ENCODE measurements around the gene SLC27A5.
"Not testable (repeated sequence)": the region's sequence is repeated elsewhere in the genome, so short reads cannot be mapped to it uniquely, and the experiment has no call there.

The SLC27A5 gene

GRCh38 chr19:58471736-58472135, 40.1 kb downstream of the SLC27A5 start:
- no peak for DNase-seq (ENCODE audit: low read depth)
- H3K4me3 ChIP-seq (ENCODE audit: low read depth, low read length) = no peak overlapping the region
- TF ChIP-seq, protein P1, sequence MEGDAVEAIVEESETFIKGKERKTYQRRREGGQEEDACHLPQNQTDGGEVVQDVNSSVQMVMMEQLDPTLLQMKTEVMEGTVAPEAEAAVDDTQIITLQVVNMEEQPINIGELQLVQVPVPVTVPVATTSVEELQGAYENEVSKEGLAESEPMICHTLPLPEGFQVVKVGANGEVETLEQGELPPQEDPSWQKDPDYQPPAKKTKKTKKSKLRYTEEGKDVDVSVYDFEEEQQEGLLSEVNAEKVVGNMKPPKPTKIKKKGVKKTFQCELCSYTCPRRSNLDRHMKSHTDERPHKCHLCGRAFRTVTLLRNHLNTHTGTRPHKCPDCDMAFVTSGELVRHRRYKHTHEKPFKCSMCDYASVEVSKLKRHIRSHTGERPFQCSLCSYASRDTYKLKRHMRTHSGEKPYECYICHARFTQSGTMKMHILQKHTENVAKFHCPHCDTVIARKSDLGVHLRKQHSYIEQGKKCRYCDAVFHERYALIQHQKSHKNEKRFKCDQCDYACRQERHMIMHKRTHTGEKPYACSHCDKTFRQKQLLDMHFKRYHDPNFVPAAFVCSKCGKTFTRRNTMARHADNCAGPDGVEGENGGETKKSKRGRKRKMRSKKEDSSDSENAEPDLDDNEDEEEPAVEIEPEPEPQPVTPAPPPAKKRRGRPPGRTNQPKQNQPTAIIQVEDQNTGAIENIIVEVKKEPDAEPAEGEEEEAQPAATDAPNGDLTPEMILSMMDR (conservative IDR thresholded peaks at IDR 0.05; ENCODE audit: low read depth, low read length) = no peak

DNA sequence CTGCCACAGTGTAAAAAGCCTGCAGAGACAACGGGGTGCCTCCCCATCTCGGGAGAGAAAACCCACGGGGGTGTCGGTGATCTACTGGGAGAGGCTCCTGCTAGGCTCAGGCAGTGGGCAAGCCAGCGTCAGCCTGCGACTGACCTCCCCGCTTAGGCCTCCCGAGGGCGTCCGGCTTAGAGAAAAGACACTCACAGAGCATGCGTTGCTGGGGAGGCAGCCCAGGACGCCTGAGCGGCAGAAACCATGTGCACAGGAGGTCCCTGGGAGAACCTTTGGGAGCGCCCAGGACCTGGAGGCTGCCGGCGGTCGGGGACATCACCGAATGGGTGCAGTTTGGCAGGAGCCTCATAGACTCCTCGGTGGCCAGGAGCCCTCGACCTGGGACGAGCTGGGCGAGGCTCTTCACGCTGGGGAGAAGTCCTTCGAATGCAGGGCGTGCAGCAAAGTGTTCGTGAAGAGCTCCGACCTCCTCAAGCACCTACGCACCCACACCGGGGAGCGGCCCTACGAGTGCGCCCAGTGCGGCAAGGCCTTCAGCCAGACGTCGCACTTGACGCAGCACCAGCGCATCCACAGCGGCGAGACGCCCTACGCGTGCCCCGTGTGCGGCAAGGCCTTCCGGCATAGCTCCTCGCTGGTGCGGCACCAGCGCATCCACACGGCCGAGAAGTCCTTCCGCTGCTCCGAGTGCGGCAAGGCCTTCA, 40.8 kb downstream of the SLC27A5 start:
- H3K4me3 ChIP-seq (ENCODE audit: low read depth, low read length); DNase-seq (ENCODE audit: low read depth): not testable (repeated sequence)

DNA sequence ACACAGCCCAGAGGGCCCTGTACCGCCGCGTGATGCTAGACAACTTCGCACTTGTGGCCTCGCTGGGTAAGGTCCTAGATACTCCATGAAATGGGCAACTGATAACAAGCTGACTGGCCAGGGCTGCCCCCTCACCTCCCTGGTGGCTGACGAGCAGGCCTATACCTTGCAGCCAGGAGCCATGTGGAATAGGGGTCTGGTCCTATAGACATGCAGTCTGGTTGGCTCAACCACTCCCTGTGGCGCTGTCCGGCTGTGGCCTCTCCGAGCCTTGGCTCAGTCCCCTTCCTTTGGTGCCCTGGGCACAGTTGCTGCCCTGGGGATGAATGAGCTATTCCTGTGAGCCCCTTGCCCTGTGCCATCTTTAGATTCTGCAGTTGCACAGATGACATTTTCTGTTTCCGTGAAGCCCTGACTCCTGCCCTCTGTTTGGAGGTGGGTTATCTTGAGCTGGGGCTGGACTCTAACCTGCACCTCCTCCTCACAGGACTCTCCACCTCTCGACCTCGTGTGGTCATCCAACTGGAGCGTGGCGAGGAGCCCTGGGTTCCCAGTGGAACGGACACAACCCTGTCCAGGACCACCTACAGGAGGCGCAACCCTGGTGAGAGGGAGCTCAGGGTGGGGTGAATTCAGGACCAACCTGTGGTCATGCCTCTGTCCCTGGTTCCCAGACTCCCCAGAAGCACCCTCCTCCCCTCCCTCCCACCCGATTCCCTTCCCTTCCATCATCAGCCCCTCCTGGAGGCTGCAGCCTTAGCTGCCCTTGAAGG, 42.4 kb downstream of the SLC27A5 start:
- TF ChIP-seq, protein P1 (conservative IDR thresholded peaks at IDR 0.05; ENCODE audit: low read depth, low read length) = no peak
- DNase-seq (ENCODE audit: low read depth) = no peak

DNA sequence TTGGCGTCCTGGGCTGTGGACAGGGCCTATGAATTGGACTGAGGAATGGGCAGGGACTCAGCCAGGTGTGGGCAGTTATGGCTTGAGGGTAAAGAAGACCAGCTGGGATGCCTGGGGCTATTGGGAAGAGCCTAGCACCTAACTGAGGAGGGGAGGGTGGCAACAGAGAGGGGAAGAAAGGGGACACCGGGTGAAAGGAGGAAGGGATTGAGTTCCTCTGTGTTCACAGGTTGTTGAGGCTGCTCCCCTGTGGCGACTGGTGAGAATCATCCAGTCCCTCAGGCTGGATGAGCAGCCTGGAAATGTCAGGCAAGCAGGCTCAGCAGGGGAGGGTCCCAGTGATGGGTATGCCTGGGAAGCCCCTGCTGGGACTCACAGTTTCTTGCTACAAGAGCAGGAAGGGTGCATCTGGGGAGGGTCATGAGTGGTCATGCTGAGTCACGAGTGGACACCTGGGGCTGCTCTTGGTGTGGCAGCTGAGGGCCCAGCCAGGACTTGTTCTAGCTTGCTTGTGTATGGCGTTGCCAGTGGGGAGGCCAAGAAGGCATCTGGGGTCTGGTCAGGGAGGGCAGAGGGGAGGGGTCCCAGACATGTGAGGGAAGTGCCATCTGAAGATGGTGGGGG, 43.5 kb downstream of the SLC27A5 start:
- peak overlapping the region; percentile 33 for H3K4me3 ChIP-seq (ENCODE audit: low read depth, low read length)

More for the DNA sequence above, 42.4 kb downstream of the SLC27A5 start:
- H3K4me3 ChIP-seq (ENCODE audit: low read depth, low read length) = no peak overlapping the region

GRCh38 chr19:58466760-58467589, 44.8 kb downstream of the SLC27A5 start, which contains the start of gene ZNF324:
Gene ZNF324 (plus strand): TSS chr19:58467080. CDS start chr19:58469186, 2,106 bp downstream.
- TF ChIP-seq, protein P1 (conservative IDR thresholded peaks at IDR 0.05; ENCODE audit: low read depth, low read length) = peak; percentile 6
- H3K4me3 ChIP-seq (ENCODE audit: low read depth, low read length) = peak within 1 kb of the TSS; percentile 91
- DNase-seq (ENCODE audit: low read depth) = peak; percentile 96

More for the DNA sequence above, 43.5 kb downstream of the SLC27A5 start:
- TF ChIP-seq, protein P1 (conservative IDR thresholded peaks at IDR 0.05; ENCODE audit: low read depth, low read length) = peak; percentile 2
- peak; percentile 39 for DNase-seq (ENCODE audit: low read depth)

- peak overlapping the region; percentile 91 for H3K4me3 ChIP-seq (ENCODE audit: low read depth, low read length)
- DNase-seq (ENCODE audit: low read depth) = no peak
- TF ChIP-seq, protein P1 (conservative IDR thresholded peaks at IDR 0.05; ENCODE audit: low read depth, low read length) = no peak
Measured at GRCh38 chr19:58466089-58466759, 45.6 kb downstream of the SLC27A5 start.

Measured in choroid plexus epithelial cell (primary cell).